ENCODE data around the gene HS1BP3. TPM values are rescaled to one million over a fixed set of nuclear protein-coding genes. Genes with fewer than 3 reads are reported as not detected.

Gene HS1BP3
- total RNA-seq, 4 donors from 2014 or later: 30.4 to 44.6 (median 36.8) TPM

- H3K4me3 ChIP-seq (ENCODE audit: low read depth, poor library complexity, severe bottlenecking): no peak overlapping the region
- TF ChIP-seq POLR2A (IDR thresholded peaks at IDR 0.05) (no peak), CTCF (IDR thresholded peaks at IDR 0.05) (no peak)
- intact Hi-C loops (cut with DNase I; ENCODE audit: low total_unique reads): no loop called here
- DNase-seq (ENCODE audit: low spot score in 2 of 2): no peak
- 63 to 77% methylated on average over 7 of the region's 7 CpGs for WGBS, 2 donors
These were observed 18.4 kb downstream of the HS1BP3 start for GRCh38 chr2:20632446-20632990.

GRCh38 chr2:20631617-20632307 lies 19.1 kb downstream of the HS1BP3 start:
- intact Hi-C loops (cut with DNase I; ENCODE audit: low total_unique reads): no loop called here
- 84 to 86% methylated on average over 6 of the region's 6 CpGs for WGBS, 2 donors
- no peak for DNase-seq (ENCODE audit: low spot score in 2 of 2)
- no peak for TF ChIP-seq CTCF (IDR thresholded peaks at IDR 0.05)
- no peak for TF ChIP-seq POLR2A (IDR thresholded peaks at IDR 0.05)
- no peak overlapping the region for H3K4me3 ChIP-seq (ENCODE audit: low read depth, poor library complexity, severe bottlenecking)

- no peak for DNase-seq (ENCODE audit: low spot score in 2 of 2)
- TF ChIP-seq CTCF (IDR thresholded peaks at IDR 0.05) (no peak), POLR2A (IDR thresholded peaks at IDR 0.05) (no peak)
- no peak overlapping the region for H3K4me3 ChIP-seq (ENCODE audit: low read depth, poor library complexity, severe bottlenecking)
- 93 to 96% methylated on average over 4 of the region's 4 CpGs for WGBS, 2 donors
- intact Hi-C loops (cut with DNase I; ENCODE audit: low total_unique reads): no loop called here
These were observed 19.9 kb downstream of the HS1BP3 start for GRCh38 chr2:20630967-20631366.

- intact Hi-C loops (cut with DNase I; ENCODE audit: low total_unique reads): no loop called here
- WGBS, 2 donors: 80 to 88% methylated on average over 5 to 10 of the region's 12 CpGs
- TF ChIP-seq POLR2A (IDR thresholded peaks at IDR 0.05) (no peak), CTCF (IDR thresholded peaks at IDR 0.05) (no peak)
- H3K4me3 ChIP-seq (ENCODE audit: low read depth, poor library complexity, severe bottlenecking): no peak overlapping the region
- DNase-seq (ENCODE audit: low spot score in 2 of 2): no peak
These were observed 21.2 kb downstream of the HS1BP3 start for GRCh38 chr2:20629581-20630171.

GRCh38 chr2:20629181-20629580 lies 21.7 kb downstream of the HS1BP3 start:
- no peak for DNase-seq (ENCODE audit: low spot score in 2 of 2)
- intact Hi-C loops (cut with DNase I; ENCODE audit: low total_unique reads): no loop called here
- no peak overlapping the region for H3K4me3 ChIP-seq (ENCODE audit: low read depth, poor library complexity, severe bottlenecking)
- TF ChIP-seq POLR2A (IDR thresholded peaks at IDR 0.05): no peak
- TF ChIP-seq CTCF (IDR thresholded peaks at IDR 0.05): no peak
- 90 to 97% methylated on average over 6 of the region's 6 CpGs for WGBS, 2 donors

Measured in lower leg skin (tissue), 4 donors.